HEK293 (cell line): Measurements from ENCODE around the gene RNF41.

Experiments
- CTCF ChIA-PET: fragments of 350-600 bp; formaldehyde crosslinking; extraction: SDS; loops from one replicate; lab custom pipeline; 2021; ENCODE audit warnings: antibody characterized with exemption; lab: Yijun Ruan, JAX
- POLR2A ChIA-PET: fragments of 300-600 bp; formaldehyde crosslinking; extraction: SDS; loops from one replicate; lab custom pipeline; 2020; ENCODE audit warnings: antibody characterized with exemption, inconsistent platforms; lab: Yijun Ruan, JAX
- H3K27ac ChIP-seq: fragments of 200-500 bp; sonication (Bioruptor generic); 2 replicates; pipeline ENCODE4 v1.5.1; 2014; ENCODE audit warnings: low read depth, low read length, control low read depth, inconsistent platforms; ENCODE audit errors: extremely low read depth
- H3K36me3 ChIP-seq, 2 experiments: fragments of 200-500 bp in 1 of 2; sonication (Bioruptor generic) in 1 of 2; 1 replicate in 1 of 2; 2 replicates in 1 of 2; pipeline ENCODE4 v1.5.1; 2014 to 2017; ENCODE audit warnings: inconsistent platforms in 2 of 2, low read length in 2 of 2; ENCODE audit not compliant: control insufficient read depth in 2 of 2, insufficient read depth in 1 of 2
- H3K4me1 ChIP-seq: fragments of 200-500 bp; sonication (Bioruptor generic); 2 replicates; pipeline ENCODE4 v1.5.1; 2014; ENCODE audit warnings: mild to moderate bottlenecking, low read length, inconsistent platforms; ENCODE audit not compliant: control insufficient read depth, insufficient read depth
- H3K4me3 ChIP-seq: 2 replicates; pipeline ENCODE4 v1.5.1; 2011; ENCODE audit warnings: low read depth, mild to moderate bottlenecking, control low read depth, low read length, moderate library complexity
- H3K9me3 ChIP-seq: fragments of 200-500 bp; sonication (Bioruptor generic); 2 replicates; pipeline ENCODE4 v1.5.1; 2014; ENCODE audit warnings: low read depth, low read length, inconsistent platforms; ENCODE audit not compliant: control insufficient read depth, insufficient read depth
- CTCF ChIP-seq: fragments of 450-650 bp; formaldehyde crosslinking; IDR thresholded peaks from 2 replicates; pipeline ENCODE4 v1.5.1; 2016; ENCODE audit warnings: missing biosample characterization, missing genetic modification characterization
- HOXD13 ChIP-seq: sonication (generic); formaldehyde crosslinking; IDR thresholded peaks from 2 replicates; pipeline ENCODE4 v1.8.0; 2022; ENCODE audit warnings: missing genetic modification reagents, borderline replicate concordance
- KLF8 ChIP-seq: fragments of 450-650 bp; formaldehyde crosslinking; IDR thresholded peaks from 2 replicates; pipeline ENCODE4 v1.5.1; 2016; ENCODE audit warnings: missing biosample characterization, missing genetic modification characterization
- RBAK ChIP-seq: fragments of 450-650 bp; formaldehyde crosslinking; IDR thresholded peaks from 2 replicates; pipeline ENCODE4 v1.5.1; 2016; ENCODE audit warnings: missing biosample characterization, missing genetic modification characterization
- ZBTB21 ChIP-seq: fragments of 450-650 bp; formaldehyde crosslinking; IDR thresholded peaks from 2 replicates; pipeline ENCODE4 v1.5.1; 2017; ENCODE audit warnings: missing biosample characterization, missing genetic modification characterization
- ZNF138 ChIP-seq: fragments of 450-650 bp; formaldehyde crosslinking; IDR thresholded peaks from 2 replicates; pipeline ENCODE4 v1.5.1; 2016; ENCODE audit warnings: missing biosample characterization, missing genetic modification characterization, borderline replicate concordance
- ZNF184 ChIP-seq: fragments of 450-650 bp; IDR thresholded peaks from 2 replicates; pipeline ENCODE4 v1.5.1; 2018; ENCODE audit warnings: missing biosample characterization, mild to moderate bottlenecking, missing genetic modification characterization
- ZNF214 ChIP-seq: fragments of 450-650 bp; formaldehyde crosslinking; IDR thresholded peaks from 2 replicates; pipeline ENCODE4 v1.5.1; 2017; ENCODE audit warnings: missing biosample characterization, mild to moderate bottlenecking, missing genetic modification characterization, borderline replicate concordance
- ZNF302 ChIP-seq: fragments of 450-650 bp; formaldehyde crosslinking; IDR thresholded peaks from 2 replicates; pipeline ENCODE4 v1.5.1; 2016; ENCODE audit warnings: missing biosample characterization, missing genetic modification characterization, low read depth
- ZNF335 ChIP-seq: fragments of 450-650 bp; formaldehyde crosslinking; conservative IDR thresholded peaks from 2 replicates; pipeline ENCODE4 v1.5.1; 2016; ENCODE audit warnings: missing biosample characterization, missing genetic modification characterization
- ZNF350 ChIP-seq: fragments of 450-650 bp; formaldehyde crosslinking; IDR thresholded peaks from 2 replicates; pipeline ENCODE4 v1.5.0; 2017; ENCODE audit warnings: missing biosample characterization, mild to moderate bottlenecking, missing genetic modification characterization
- ZNF391 ChIP-seq: fragments of 450-650 bp; formaldehyde crosslinking; IDR thresholded peaks from 2 replicates; pipeline ENCODE4 v1.5.1; 2016; ENCODE audit warnings: low read depth, missing biosample characterization, missing genetic modification characterization, borderline replicate concordance
- ZNF473 ChIP-seq: fragments of 450-650 bp; formaldehyde crosslinking; IDR thresholded peaks from 2 replicates; pipeline ENCODE4 v1.5.1; 2017; ENCODE audit warnings: missing biosample characterization, missing genetic modification characterization
- ZNF529 ChIP-seq: fragments of 450-650 bp; formaldehyde crosslinking; IDR thresholded peaks from 2 replicates; pipeline ENCODE4 v1.5.1; 2017; ENCODE audit warnings: missing genetic modification characterization, missing biosample characterization; ENCODE audit not compliant: insufficient replicate concordance
- ZNF555 ChIP-seq: fragments of 450-650 bp; formaldehyde crosslinking; conservative IDR thresholded peaks from 2 replicates; pipeline ENCODE4 v1.5.1; 2017; ENCODE audit warnings: missing biosample characterization, mild to moderate bottlenecking, missing genetic modification characterization, inconsistent platforms
- ZNF571 ChIP-seq: fragments of 450-650 bp; formaldehyde crosslinking; IDR thresholded peaks from 2 replicates; pipeline ENCODE4 v1.5.0; 2017; ENCODE audit warnings: missing biosample characterization, missing genetic modification characterization
- ZNF600 ChIP-seq: fragments of 450-650 bp; formaldehyde crosslinking; IDR thresholded peaks from 2 replicates; pipeline ENCODE4 v1.5.1; 2016; ENCODE audit warnings: missing biosample characterization, missing genetic modification characterization
- ZNF645 ChIP-seq: fragments of 450-650 bp; formaldehyde crosslinking; IDR thresholded peaks from 2 replicates; pipeline ENCODE4; 2016; ENCODE audit warnings: missing biosample characterization, missing genetic modification characterization
- ZNF777 ChIP-seq: fragments of 450-650 bp; formaldehyde crosslinking; IDR thresholded peaks from 2 replicates; pipeline ENCODE4 v1.5.1; 2017; ENCODE audit warnings: missing biosample characterization, missing genetic modification characterization, borderline replicate concordance
- ZNF843 ChIP-seq: fragments of 450-650 bp; formaldehyde crosslinking; IDR thresholded peaks from 2 replicates; pipeline ENCODE4 v1.5.1; 2016; ENCODE audit warnings: missing biosample characterization, missing genetic modification characterization
- TF ChIP-seq, protein P1 (sequence below): fragments of 450-650 bp; formaldehyde crosslinking; IDR thresholded peaks from 2 replicates; pipeline ENCODE4 v1.5.1; 2017; ENCODE audit warnings: missing biosample characterization, missing genetic modification characterization
- TF ChIP-seq, protein P2 (sequence below): fragments of 450-650 bp; formaldehyde crosslinking; IDR thresholded peaks from 2 replicates; pipeline ENCODE4 v1.5.1; 2016; ENCODE audit warnings: missing biosample characterization, missing genetic modification characterization

The RNF41 gene

DNA sequence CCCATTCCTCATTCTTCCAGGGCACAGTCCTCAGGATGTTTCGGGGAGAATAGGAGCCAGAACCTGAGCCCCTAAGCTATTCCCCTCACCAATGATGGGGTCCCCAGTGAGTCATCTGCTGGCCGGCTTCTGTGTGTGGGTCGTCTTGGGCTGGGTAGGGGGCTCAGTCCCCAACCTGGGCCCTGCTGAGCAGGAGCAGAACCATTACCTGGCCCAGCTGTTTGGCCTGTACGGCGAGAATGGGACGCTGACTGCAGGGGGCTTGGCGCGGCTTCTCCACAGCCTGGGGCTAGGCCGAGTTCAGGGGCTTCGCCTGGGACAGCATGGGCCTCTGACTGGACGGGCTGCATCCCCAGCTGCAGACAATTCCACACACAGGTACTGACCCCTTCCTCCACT is 9.5 kb upstream of the RNF41 start (continued):
- TF ChIP-seq, protein P1, sequence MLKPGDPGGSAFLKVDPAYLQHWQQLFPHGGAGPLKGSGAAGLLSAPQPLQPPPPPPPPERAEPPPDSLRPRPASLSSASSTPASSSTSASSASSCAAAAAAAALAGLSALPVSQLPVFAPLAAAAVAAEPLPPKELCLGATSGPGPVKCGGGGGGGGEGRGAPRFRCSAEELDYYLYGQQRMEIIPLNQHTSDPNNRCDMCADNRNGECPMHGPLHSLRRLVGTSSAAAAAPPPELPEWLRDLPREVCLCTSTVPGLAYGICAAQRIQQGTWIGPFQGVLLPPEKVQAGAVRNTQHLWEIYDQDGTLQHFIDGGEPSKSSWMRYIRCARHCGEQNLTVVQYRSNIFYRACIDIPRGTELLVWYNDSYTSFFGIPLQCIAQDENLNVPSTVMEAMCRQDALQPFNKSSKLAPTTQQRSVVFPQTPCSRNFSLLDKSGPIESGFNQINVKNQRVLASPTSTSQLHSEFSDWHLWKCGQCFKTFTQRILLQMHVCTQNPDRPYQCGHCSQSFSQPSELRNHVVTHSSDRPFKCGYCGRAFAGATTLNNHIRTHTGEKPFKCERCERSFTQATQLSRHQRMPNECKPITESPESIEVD: no peak
- TF ChIP-seq ZNF645 (tag by site-specific recombination): no peak
- no peak for TF ChIP-seq ZNF555
- TF ChIP-seq ZNF302: no peak
- TF ChIP-seq CTCF (tag by site-specific recombination): no peak
- no peak for TF ChIP-seq ZNF335 (tag by site-specific recombination)
- TF ChIP-seq, all 188 proteins: peak for 0

- H3K27ac ChIP-seq: no peak overlapping the region
- ChIA-PET POLR2A (interaction anchor here (0.6 to 2.6 kb wide), 4 partner anchors 9 to 487 kb away, joined by 3 to 7 read pairs (median 4); partner anchors contain the start of gene RNF41), CTCF (interaction anchor here (0.6 to 1.4 kb wide), 3 partner anchors 24 to 58 kb away, joined by 3 read pairs; no protein-coding TSS in a partner anchor)
- peaks cover 9 to 21% of the 10 kb centered on the region in 2 experiments; a peak in 2 of 3 replicates for H3K36me3 ChIP-seq
- H3K4me1 ChIP-seq: no peaks in the 10 kb centered on the region
- H3K9me3 ChIP-seq: no peaks in the 10 kb centered on the region
- no peak overlapping the region for H3K4me3 ChIP-seq
- TF ChIP-seq ZNF529 (no peak), RBAK (tag by site-specific recombination) (no peak), ZNF777 (tag by site-specific recombination) (no peak), ZNF391 (tag by site-specific recombination) (no peak), ZBTB21 (no peak), ZNF843 (tag by site-specific recombination) (no peak), HOXD13 (CRISPR knock-in tag) (no peak), KLF8 (tag by site-specific recombination) (no peak), ZNF214 (tag by site-specific recombination) (no peak), ZNF350 (tag by site-specific recombination) (no peak), ZNF571 (tag by site-specific recombination) (no peak), ZNF600 (tag by site-specific recombination) (no peak), ZNF138 (no peak), ZNF184 (tag by site-specific recombination) (no peak), ZNF473 (no peak)
- TF ChIP-seq, protein P2, sequence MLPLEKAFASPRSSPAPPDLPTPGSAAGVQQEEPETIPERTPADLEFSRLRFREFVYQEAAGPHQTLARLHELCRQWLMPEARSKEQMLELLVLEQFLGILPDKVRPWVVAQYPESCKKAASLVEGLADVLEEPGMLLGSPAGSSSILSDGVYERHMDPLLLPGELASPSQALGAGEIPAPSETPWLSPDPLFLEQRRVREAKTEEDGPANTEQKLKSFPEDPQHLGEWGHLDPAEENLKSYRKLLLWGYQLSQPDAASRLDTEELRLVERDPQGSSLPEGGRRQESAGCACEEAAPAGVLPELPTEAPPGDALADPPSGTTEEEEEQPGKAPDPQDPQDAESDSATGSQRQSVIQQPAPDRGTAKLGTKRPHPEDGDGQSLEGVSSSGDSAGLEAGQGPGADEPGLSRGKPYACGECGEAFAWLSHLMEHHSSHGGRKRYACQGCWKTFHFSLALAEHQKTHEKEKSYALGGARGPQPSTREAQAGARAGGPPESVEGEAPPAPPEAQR (tag by site-specific recombination): no peak
Observed at GRCh38 chr12:56230432-56231183, 8.9 kb upstream of the RNF41 start.
